Measurements from ENCODE around the gene ATP8B3.

ATP8B3 gene

DNA sequence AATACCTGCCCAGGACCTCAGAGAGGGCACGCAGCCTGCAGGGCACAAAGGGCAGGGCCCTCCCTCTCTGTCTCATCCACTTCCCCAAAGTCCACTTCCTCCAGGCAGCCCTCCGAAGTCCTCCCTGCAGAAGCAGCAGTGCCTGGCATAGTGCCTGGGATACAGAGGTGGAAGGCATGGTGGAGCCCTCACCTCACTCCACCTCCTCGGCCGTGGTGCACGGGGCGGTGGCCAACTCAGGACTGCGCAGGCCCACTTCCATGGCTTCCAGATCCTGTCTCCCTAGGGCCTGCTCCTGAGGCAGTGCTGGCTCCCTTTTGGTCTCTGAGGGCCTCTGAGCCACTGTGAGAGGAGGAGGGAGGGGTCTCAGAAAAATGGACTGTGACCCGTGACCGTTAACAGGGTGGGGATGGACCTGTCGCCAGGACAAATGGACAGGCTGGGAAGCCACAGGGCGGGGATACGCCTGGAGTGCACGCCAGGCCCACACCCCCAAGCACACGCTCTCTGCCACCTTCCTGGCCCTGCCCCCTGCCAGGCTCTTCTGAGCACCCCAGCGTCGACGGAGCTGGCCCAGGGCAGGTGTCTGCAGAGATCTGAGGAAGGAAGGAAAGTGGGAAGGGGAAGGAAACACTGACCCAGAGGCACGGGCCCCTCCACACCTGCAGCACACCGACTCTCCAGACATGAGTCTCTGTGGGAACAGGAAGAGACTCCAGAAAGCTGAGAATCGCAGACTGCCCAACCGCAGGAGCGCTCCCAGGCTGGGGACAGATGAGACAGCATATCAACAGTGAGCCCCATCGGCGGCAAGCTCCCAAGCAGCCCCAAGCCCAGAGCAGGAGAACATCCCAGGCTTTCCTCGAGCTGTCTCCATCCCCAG, 27.8 kb upstream of the ATP8B3 start:
- no peak for TF ChIP-seq CTCF (IDR thresholded peaks at IDR 0.05; ENCODE audit: extremely low read depth, missing control alignments)
- DNase-seq (ENCODE audit: low spot score), result no peak

DNA sequence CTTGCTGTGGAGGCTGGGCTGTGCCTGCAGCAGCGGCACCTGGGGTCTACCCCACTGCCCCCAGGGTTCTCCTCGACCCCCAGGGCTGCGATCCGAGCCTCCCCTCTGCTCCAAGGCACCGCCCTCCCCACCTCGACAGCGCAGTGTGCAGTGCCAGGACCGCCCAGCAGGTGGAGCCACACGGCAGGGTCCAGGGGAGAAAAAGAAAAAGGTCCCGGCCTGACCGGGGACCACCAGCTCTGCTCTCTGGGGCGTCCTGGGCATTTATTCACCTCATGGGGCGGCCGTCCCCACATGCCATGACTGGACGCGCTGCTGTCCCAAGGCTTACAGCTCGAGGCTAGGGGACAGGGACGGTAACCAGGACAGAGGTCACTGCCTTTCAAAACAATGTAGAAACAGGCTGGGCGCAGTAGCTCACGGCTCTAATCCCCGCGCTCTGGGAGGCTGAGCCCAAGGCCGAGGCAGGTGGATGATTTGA, 25.6 kb upstream of the ATP8B3 start:
- peak; percentile 97 for TF ChIP-seq CTCF (IDR thresholded peaks at IDR 0.05; ENCODE audit: extremely low read depth, missing control alignments)
- peak; percentile 88 for DNase-seq (ENCODE audit: low spot score)

GRCh38 chr19:1837222-1837565, 25.1 kb upstream of the ATP8B3 start:
- no peak for DNase-seq (ENCODE audit: low spot score)
- TF ChIP-seq CTCF (IDR thresholded peaks at IDR 0.05; ENCODE audit: extremely low read depth, missing control alignments), result no peak

- TF ChIP-seq CTCF (IDR thresholded peaks at IDR 0.05; ENCODE audit: extremely low read depth, missing control alignments), result no peak
- no peak for DNase-seq (ENCODE audit: low spot score)
Observed at GRCh38 chr19:1836458-1837221, 24.6 kb upstream of the ATP8B3 start.

- no peak for TF ChIP-seq CTCF (IDR thresholded peaks at IDR 0.05; ENCODE audit: extremely low read depth, missing control alignments)
- DNase-seq (ENCODE audit: low spot score), result no peak
Observed at GRCh38 chr19:1833540-1833939, 21.5 kb upstream of the ATP8B3 start.

- no peak for TF ChIP-seq CTCF (IDR thresholded peaks at IDR 0.05; ENCODE audit: extremely low read depth, missing control alignments)
- DNase-seq (ENCODE audit: low spot score), result no peak
Observed at GRCh38 chr19:1832046-1832663, 20.1 kb upstream of the ATP8B3 start.

- DNase-seq (ENCODE audit: low spot score), result no peak
- TF ChIP-seq CTCF (IDR thresholded peaks at IDR 0.05; ENCODE audit: extremely low read depth, missing control alignments), result no peak
Observed at GRCh38 chr19:1830978-1831377, 18.9 kb upstream of the ATP8B3 start.

Data from GM20000 (cell line).